CD4-positive, alpha-beta T cell treated with Interferon gamma for 1 hour (primary cell): ENCODE measurements around the gene REST.
"Not testable (repeated sequence)": the region's sequence is repeated elsewhere in the genome, so short reads cannot be mapped to it uniquely, and the experiment has no call there.

Experiments used
- DNase-seq: peaks from one replicate; pipeline ENCODE4 v3.0.0-alpha.2; 2020

Gene REST

DNA sequence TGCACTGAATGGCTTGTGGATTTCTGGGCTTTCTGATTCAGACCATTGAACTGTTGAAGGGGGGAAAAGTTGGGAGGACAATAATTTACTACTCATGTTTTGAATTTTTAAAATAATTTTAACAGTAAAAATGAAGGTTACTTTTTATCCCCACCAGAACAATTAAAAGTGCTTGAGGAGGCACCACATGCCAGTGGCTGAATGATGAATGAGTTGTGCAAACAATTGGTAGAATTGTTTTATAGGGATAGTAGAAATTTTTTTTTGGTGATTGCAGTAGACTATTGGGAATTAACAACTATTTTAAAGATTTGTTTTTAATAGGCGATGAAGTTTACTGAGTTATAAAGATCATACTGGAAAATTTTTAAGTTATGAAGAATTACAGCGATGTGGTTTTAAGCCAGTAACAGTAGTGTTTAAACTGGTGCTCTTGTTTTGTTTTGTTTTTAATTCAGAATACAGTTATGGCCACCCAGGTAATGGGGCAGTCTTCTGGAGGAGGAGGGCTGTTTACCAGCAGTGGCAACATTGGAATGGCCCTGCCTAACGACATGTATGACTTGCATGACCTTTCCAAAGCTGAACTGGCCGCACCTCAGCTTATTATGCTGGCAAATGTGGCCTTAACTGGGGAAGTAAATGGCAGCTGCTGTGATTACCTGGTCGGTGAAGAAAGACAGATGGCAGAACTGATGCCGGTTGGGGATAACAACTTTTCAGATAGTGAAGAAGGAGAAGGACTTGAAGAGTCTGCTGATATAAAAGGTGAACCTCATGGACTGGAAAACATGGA is 2.7 kb downstream of the REST start:
- no peak for DNase-seq

DNA sequence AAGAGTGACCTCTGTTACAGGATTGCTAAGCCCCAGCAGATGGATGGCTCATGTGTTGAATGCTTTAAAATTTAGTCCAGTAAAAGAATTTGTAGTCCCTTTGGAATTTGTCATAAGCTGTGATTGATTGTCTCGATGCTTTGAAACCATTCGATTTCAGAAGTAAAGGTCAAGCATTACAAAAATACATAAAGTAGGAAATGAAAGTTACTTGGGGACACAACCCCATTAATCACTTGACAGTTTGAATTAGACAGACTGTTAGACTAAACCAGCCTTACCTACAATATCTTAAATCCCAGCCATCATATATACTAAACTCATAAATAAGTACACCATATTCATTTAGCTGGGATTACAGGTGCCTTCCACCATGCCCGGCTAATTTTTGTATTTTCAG is 6.6 kb downstream of the REST start:
- no peak for DNase-seq

DNA sequence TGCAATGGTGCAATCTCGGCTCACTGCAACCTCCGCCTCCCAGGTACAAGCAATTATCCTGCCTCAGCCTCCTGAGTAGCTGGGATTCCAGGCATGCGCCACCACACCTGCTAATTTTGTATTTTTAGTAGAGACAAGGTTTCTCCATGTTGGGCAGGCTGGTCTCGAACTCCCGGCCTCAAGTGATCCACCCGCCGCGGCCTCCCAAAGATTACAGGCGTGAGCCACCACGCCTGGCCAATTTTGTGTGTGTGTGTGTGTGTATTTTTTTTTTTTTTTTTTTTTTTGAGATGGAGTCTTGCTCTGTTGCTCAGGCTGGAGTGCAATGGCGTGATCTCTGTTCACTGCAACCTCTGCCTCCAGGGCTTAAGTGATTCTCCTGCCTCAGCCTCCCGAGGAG is 7.3 kb downstream of the REST start:
- DNase-seq, result not testable (repeated sequence)

DNA sequence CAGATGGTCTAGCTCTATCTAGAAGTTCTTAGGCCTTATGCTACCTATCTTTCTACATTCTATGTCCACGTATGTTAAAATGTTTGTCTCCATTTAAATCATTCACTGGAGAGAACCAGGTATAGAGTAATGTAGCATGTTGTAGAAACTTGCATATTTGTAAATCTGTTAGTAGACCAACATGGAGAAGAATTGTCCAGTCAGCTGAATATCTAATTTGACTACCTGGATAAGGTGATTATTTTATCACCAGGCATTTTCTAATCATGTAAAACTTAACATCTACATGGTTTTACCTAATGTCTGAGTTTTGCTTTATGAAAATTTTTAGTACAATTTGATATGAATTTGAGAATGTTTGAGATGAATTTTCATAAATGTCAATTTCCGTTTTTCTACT is 19.5 kb downstream of the REST start:
- no peak for DNase-seq

DNA sequence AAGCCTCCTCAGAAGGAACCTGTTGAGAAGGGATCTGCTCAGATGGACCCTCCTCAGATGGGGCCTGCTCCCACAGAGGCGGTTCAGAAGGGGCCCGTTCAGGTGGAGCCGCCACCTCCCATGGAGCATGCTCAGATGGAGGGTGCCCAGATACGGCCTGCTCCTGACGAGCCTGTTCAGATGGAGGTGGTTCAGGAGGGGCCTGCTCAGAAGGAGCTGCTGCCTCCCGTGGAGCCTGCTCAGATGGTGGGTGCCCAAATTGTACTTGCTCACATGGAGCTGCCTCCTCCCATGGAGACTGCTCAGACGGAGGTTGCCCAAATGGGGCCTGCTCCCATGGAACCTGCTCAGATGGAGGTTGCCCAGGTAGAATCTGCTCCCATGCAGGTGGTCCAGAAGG is 22.9 kb downstream of the REST start:
- no peak for DNase-seq

DNA sequence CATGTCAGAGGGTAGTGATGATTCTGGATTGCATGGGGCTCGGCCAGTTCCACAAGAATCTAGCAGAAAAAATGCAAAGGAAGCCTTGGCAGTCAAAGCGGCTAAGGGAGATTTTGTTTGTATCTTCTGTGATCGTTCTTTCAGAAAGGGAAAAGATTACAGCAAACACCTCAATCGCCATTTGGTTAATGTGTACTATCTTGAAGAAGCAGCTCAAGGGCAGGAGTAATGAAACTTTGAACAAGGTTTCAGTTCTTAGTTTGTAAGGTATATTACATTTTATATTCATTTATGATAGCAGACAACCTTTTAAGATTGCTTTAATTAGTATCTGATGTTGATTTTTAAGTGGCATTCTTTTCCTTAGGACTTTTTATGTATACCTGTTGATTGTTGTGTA is 24.2 kb downstream of the REST start:
- DNase-seq, result no peak

DNA sequence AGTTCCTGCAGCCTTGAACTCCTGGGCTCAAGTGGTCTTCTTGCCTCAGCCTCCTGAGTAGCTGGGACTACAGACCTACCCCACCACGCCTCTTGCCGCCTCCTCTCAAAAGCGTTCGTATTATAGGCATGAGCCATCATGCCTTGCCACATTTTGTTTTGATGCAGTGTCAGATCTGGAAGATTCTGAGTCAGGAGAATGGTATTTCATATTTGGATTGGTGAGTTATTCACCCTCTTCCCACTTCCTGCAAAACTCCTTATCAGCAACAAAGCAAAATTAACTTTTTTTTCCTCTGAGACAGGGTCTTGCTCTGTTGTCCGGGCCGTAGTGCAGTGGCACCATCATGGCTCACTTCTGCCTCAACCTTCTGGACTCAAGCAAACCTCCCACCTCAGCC is 29.6 kb downstream of the REST start:
- no peak for DNase-seq

DNA sequence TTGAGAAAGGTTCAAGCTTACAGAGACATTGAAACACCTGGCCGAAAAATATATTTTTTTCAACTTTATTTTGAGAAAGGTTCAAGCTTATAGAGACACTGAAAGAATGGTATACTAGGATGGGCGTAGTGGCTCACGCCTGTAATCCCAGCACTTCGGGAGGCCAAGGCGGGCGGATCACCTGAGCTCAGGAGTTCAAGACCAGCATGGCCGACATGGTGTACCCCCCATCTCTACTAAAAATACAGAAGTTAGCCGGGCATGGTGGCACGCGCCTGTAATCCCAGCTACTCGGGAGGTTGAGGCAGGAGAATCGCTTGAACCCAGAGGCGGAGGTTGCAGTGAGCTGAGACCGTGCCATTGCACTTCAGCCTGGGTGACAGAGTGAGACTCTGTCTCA is 32.1 kb downstream of the REST start:
- not testable (repeated sequence) for DNase-seq

DNA sequence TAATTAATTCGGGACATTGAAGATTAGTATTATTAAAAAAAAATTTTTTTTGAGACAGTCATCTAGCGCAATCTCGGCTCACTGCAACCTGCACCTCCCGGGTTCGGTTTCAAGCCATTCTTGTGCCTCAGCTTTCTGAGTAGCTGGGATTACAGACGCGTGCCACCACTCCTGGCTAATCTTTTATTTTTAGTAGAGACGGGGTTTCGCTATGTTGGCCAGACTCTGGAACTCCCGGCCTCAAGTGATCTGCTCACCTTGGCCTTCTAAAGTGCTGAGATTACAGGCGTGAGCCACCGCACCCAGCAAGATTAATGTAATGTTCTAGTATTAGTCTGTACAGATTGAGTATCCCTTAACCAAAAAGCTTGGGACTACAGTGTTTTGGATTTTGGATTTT is 32.7 kb downstream of the REST start:
- no peak for DNase-seq

DNA sequence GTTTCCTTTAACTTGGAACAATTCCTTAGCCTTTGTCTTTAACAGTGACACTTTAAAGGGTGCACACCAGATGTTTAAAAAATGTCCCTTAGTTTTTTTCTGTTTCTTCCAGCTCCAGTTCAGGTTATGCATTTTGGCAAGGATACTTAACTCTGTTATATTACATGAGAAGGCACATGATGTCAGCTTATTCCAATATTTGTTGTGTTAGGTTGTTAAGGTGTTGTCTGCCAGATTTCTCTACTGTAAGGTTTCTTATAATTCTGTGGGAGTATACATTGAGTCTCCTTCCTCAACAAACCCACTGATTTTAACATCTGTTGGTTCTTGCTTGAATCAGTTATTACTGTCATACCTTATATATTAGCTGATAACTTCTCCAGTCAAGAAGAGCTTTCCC is 33.3 kb downstream of the REST start:
- no peak for DNase-seq

DNA sequence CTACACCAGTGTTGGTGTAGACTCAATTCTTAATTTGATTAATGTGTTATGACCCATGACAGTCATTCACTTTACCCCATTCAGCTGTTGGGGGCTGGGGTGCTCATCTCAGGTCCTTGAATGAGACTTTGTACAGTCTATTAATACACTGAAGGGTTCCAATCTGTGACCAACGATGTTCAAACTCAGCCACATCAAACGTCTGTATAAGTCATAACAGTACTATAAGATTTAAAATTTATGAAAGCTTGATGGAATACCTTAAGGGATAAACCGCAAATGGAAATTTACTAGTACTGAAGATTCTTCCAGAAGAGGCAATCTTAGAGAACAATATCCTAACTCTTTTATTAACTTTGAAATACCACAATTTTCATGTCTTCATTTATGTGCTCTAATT is 33.7 kb downstream of the REST start:
- DNase-seq, result no peak

DNA sequence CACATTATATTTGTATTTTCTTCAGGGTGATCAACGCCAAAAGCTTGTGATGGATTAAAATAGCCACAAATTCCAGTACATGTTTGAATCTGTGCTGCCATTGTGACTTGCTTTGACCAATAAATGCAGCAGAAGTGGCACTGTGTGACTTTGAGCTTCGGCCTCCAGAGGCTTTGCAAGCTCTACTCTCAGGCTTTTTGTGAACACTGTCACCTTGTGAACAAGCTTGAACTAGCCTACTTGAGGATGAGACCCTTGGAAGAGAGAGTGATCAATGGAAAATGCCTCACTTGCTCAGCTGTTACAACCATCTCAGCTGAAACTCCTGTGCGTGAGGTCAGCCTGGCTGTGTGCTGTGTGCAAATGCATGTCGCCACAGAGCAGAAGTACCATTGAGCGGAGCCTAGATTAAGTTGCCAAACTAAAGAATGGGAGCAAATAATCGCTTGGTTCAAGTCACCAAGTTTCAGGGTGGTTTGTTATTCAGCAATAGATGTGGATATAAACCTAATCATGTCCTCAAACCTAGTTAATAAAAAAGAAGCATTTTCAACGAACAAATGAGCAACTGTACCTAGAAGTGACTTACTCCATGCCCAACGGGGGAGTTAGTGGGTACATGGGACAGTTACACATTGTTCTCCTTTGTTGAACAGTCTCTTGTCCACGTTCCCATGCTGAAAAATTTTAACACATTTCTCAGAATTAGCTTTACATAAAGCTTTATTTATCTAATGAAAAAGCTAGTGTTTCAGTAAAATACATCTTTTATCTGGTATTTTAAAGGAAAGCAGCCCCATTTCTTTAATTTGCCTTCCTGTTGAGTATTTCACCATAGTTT is 46.2 kb downstream of the REST start:
- no peak for DNase-seq

DNA sequence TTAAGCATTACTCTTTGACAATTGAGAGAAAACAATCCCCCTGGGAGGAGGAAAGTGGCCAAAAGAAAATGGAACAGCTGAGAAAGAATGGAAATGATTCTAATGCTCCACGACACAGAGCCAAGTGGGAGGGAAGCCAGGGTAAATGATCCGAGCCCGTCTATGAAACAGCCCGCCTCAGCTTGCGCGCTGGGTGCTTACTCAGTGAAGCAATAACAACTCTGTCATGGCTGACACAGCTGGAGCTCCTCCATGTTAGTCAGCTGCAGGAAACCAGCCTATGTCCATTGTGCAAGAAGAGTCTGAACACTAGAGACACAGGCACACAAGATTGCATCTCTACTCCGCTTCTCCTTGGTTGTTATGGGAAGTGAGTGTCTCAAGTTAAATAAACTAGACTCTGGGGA is 50.4 kb downstream of the REST start:
- DNase-seq, result peak; percentile 43

DNA sequence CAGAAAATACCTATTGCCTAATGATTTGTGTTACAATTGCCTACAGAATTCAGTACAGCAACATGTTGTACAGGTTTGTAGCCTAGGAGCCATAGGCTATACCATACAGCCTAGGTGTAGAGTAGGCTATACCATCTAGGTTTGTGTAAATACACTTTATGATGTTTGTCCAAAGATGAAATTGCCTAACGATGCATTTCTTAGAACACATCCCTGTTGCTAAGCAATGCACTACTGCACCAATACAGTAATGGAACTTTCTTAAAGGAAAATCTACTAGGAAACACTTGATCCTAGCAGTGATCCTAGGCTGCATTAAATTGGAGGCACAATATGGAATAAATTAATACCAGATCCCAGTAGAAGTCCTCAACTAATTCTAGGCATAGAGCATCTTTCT is 51.4 kb downstream of the REST start:
- no peak for DNase-seq

DNA sequence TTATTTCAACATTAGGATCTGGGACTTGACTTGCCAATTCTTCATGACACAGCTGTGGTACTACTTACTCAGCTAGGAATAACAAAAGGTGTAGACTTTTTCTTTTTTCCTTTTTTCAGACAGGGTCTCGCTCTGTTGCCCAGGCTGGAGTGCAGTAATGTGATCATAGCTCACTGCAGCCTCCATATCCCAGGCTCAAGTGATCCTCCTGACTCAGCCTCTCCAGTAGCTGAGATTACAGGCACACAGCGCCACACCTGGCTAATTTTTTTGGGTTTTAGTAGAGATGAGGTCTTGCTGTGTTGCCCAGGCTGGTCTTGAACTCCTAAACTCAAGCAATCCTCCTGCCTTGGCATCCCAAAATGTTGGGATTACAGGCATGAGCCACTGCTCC is 53.4 kb downstream of the REST start:
- DNase-seq, result no peak

DNA sequence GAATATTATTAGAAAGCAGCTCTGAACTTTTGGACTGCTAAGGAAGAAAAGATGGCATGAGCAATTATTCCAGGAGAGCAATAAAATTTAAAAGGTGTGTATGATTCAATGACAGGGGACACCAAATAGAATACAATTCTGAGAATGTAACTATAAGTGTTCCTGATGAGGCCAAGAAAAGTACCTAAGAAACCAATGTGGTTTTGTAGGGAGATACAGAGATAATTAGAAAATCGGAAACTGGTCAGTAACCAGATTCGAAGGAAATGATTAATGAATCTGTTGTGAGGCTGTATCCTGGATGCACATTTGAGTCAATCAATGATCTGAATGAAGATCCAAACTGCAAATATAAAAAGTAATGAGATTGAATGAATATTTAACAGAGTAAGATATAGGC is 63.7 kb downstream of the REST start:
- no peak for DNase-seq

DNA sequence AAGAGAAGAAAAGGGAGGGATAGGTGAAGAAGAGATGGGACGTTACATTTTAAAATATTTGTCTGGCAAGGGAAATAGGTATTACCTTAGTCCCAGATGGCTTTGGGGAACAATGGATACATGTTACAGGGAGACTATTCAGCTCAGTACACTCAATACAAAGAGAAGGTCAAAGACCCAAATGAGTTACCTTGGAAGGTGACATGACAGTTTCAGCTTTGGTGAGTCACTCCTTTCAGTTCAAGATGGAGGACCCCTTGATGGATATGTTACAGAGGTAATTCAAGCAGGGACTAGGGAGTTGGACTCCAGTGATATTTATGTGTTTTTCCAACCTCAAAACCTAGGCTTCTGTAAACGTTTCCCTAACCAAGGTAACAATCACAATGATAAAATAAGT is 64.7 kb downstream of the REST start:
- no peak for DNase-seq

DNA sequence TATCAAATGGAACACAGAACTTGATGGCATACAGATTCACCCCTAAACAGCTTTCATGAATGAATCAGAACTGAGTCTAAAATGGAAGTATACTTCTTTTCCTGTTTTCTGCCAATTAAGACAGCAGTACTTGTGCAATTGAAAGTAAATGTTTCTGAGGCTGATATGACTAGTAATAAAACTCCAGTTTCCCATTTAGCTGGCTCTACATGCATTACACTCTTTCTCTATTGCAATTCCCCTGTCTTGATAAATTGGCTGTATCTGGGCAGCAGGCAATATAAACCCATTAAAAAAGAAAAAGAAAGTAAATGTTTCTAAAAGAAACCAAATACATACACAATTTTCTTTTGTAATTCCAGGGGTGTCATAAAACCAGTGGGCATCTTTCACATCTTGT is 65.1 kb downstream of the REST start:
- no peak for DNase-seq

DNA sequence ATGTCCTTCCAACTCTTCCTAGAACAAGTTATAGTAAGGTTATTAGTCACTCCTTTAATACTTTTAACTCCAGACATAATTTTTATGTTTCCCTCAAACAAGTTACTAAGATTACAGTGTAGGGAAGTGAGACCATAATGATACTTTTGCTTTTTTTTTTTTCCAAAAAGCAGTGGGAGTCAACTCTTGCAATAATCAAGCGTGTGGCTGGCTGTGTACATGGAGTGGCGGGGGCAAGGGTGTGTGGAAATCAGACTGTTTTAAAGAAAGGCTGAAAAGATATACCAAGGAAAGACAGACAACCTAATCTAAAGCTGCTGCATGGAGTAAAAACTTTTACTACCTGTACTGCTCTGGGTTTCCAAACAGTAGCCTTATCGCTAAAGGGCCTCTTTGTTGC is 65.6 kb downstream of the REST start:
- no peak for DNase-seq

DNA sequence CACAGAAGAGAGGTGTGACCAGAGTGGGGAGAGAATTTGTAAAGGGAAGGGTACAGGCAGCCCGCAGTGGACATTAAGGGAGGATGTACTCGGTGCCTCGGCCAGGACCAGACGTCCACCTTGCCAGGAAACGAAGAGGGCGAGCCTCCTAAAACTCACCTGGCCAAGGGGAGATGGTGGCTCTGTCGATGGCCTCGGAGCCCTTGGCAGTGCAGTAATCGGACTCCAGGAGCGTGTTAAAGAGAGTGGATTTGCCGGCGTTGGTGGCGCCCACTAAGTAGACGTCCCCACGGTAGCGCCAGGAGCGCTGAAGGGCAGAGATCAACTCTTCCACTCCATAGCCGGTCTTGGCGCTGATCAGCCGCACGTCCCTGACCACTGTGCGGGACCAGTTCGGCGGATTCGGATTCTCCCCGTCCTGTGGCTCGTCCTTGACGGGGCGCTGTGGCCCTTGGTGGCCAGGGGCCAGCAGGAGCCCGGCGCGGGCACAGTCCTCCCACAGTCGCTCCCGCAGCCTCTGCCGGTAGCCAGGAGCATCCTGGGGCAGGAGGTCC is 68.7 kb downstream of the REST start:
- DNase-seq, result no peak

DNA sequence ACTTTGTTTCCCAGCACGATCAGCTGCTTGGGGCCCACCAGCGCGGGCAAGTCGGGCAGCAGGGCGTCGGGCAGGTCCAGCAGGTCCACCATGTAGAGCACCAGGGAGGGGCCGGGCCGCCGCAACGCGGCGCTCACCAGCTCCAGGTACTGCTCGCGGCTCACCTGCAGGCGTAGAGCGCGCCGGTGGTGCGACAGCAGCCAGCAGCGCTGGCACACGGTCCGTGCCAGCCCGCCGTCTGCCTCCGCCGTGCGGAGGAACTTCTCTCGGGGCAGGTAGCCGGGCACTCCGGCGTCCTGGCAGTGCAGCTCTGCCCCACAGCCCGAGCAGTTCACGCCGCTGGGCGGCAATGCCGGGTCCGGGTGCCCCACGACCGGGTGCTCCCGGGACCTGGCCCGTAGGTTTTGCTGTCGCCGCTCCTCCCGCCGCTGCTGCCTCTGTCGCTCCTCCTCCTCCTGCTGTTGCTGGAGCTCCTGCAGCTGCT is 69.2 kb downstream of the REST start:
- DNase-seq, result peak; percentile 38

DNA sequence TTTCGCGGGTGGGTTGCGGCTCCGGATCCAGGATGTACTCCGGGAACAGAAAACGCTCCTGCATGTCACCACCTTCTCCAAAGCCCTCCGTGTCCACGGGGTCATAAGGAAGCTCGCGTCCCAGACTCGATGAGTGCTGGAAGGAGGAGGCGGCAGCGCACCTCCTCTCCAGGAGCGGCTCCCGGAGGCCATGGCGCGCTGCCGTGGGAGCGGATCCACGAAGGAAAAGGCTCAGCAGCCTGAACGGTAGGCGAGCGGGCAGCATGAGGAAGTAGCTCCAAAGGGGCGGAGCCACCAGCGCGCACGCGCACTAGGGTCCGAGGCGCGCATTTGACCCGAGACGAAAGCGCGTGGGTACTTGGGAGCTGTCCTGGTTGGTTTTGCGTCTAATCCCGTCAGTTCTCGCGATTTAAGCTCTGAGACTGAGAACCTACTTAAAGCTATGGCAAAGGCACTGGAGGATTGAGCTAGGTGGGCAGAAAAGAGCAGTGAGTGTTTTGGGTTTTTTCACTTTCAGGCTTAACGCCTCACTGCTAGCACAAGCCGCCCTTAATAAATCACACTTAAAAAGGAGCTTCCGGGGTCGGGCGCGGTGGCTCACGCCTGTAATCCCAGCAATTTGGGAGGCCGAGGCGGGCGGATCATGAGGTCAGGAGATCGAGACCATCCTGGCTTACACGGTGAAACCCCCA is 69.8 kb downstream of the REST start, which contains the start of gene NOA1:
TSS of gene NOA1 (minus strand) at position 286 of the 692 bp plus-strand sequence. CDS start at position 265, 21 bp downstream.
- DNase-seq, result peak; percentile 98

DNA sequence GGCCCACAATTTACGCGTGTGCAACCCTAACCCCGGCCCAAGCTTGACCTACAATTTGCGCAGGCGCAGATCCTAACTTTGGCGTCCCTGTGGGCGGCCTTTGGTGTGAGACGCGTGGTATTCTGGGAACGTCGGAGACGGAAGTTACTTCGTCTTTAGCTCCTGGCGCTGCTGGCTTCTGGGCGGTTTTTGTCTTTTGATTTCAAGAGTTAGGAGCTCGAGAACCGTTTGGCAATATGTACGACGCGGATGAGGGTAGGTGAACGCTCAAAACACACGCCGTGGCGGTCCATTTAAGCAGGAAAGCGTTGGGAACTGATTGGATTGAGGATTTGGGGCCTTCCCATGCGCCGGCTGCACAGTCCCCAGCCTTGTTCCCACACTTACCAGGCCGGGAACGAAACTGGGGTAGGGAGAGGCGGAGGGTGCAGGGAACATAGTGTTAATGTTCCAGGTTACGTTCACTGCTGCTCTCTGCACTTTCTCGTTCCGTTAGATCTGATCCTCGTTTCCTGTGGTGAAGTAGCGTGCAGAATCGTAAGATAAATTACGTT is 71.1 kb downstream of the REST start, which contains the start of gene POLR2B:
TSS of gene POLR2B (plus strand) at position 147 of the 554 bp plus-strand sequence. CDS start at position 237, 90 bp downstream.
- DNase-seq, result peak; percentile 90
